K562 (cell line): ENCODE data around the gene BOLA3. TPM values are rescaled to one million over a fixed set of nuclear protein-coding genes. Genes with fewer than 3 reads are reported as not detected.
A peak's percentile ranks its signal among the peaks of the same experiment; 100 is the strongest.

Experiments used
- HDAC1 ChIP-seq, 2 experiments: fragments of 450-650 bp; IDR thresholded peaks; 2 replicates each; pipeline ENCODE4 v1.6.1; 2016 to 2017; ENCODE audit warnings: inconsistent platforms in 1 of 2, mild to moderate bottlenecking in 1 of 2, moderate library complexity in 1 of 2
- HOXB6 ChIP-seq: fragments of 250-450 bp; sonication (Bioruptor Pico); IDR thresholded peaks from 2 replicates; pipeline ENCODE4 v1.5.1; 2022; ENCODE audit warnings: mild to moderate bottlenecking, borderline replicate concordance
- MAFK ChIP-seq: IDR thresholded peaks from 2 replicates; pipeline ENCODE4 v1.6.1; 2011; ENCODE audit warnings: low read length, improper control_type of control experiment
- MTA3 ChIP-seq: fragments of 450-650 bp; formaldehyde crosslinking; IDR thresholded peaks from 2 replicates; pipeline ENCODE4 v1.6.1; 2017; ENCODE audit warnings: mild to moderate bottlenecking, borderline replicate concordance
- NCOA1 ChIP-seq: fragments of 450-650 bp; IDR thresholded peaks from 2 replicates; pipeline ENCODE4 v1.6.1; 2016; ENCODE audit warnings: low read depth
- NCOR1 ChIP-seq: fragments of 450-650 bp; IDR thresholded peaks from 2 replicates; pipeline ENCODE4 v1.6.1; 2016; ENCODE audit warnings: mild to moderate bottlenecking, moderate library complexity
- NFE2 ChIP-seq: IDR thresholded peaks from 2 replicates; pipeline ENCODE4 v1.6.1; 2014; ENCODE audit warnings: antibody characterized with exemption, low read depth
- NR1H2 ChIP-seq: sonication (generic); formaldehyde crosslinking; IDR thresholded peaks from 2 replicates; pipeline ENCODE4 v1.4.0; 2020; ENCODE audit warnings: mild to moderate bottlenecking, missing genetic modification reagents
- PHF20 ChIP-seq: fragments of 450-650 bp; IDR thresholded peaks from 2 replicates; pipeline ENCODE4 v1.6.1; 2018; ENCODE audit not compliant: partially characterized antibody
- POLR3G ChIP-seq: IDR thresholded peaks from 2 replicates; pipeline ENCODE4 v1.6.1; 2011; ENCODE audit not compliant: insufficient read length, insufficient replicate concordance; ENCODE audit errors: extremely low read depth
- SRSF7 ChIP-seq: fragments of 200-400 bp; formaldehyde crosslinking; optimal IDR thresholded peaks from 2 replicates; pipeline ENCODE3; 2017; ENCODE audit warnings: mild to moderate bottlenecking, low read depth, low read length
- ZKSCAN3 ChIP-seq: fragments of 250-450 bp; sonication (Bioruptor Pico); IDR thresholded peaks from 2 replicates; pipeline ENCODE4 v1.4.0; 2020
- ZNF175 ChIP-seq: fragments of 200-800 bp; sonication (Bioruptor generic); IDR thresholded peaks from 2 replicates; pipeline ENCODE4 v1.6.1; 2016; ENCODE audit warnings: low read depth, mild to moderate bottlenecking, missing genetic modification characterization, missing compliant biosample characterization
- polyA plus RNA-seq, 8 experiments: library from polyadenylated mRNA; depleted of rRNA in 4 of 8; stranded (reverse) in 5 of 8; unstranded in 3 of 8; fragments of >200 nt; fragmentation: Nextera tagmentation in 2 of 8; fragmentation: Illumina TruSeq in 1 of 8; extraction: Ambion mirVana in 2 of 8; extraction: Trizol in 1 of 8; gene quantifications; 2 replicates each; pipeline versions ENCODE4 v1.2.1 to v1.2.3, GENCODE V29; 2011 to 2014; ENCODE audit warnings: inconsistent platforms in 1 of 8, missing spikeins in 1 of 8
- total RNA-seq, 7 experiments: library from RNA; depleted of rRNA in 6 of 7; stranded (reverse); fragments of >200 nt in 6 of 7; fragmentation: Illumina TruSeq in 2 of 7; extraction: Trizol in 2 of 7; gene quantifications; 2 replicates each; pipeline versions ENCODE4 v1.2.1 to v1.2.3, GENCODE V29; 2011 to 2021; ENCODE audit warnings: low replicate concordance in 1 of 7
- TF ChIP-seq, protein P1 (sequence below): fragments of 450-650 bp; IDR thresholded peaks from 2 replicates; pipeline ENCODE4 v1.6.1; 2016; ENCODE audit warnings: mild to moderate bottlenecking
- TF ChIP-seq, protein P2 (sequence below), 2 experiments: fragments of 450-650 bp; IDR thresholded peaks; 2 replicates each; pipeline ENCODE4 v1.6.1; 2018; ENCODE audit warnings: mild to moderate bottlenecking in 2 of 2, low read depth in 1 of 2; ENCODE audit not compliant: partially characterized antibody in 2 of 2
- TF ChIP-seq, protein P3 (sequence below): fragments of 450-650 bp; formaldehyde crosslinking; IDR thresholded peaks from 2 replicates; pipeline ENCODE4 v1.4.0; 2022; ENCODE audit warnings: missing genetic modification characterization
- TF ChIP-seq, protein P4 (sequence below): fragments of 250-450 bp; sonication (Bioruptor Pico); IDR thresholded peaks from 2 replicates; pipeline ENCODE4 v1.8.0; 2021; ENCODE audit warnings: borderline replicate concordance, mild to moderate bottlenecking, moderate library complexity; ENCODE audit not compliant: poor library complexity, severe bottlenecking
- TF ChIP-seq, protein P5 (sequence below): fragments of 450-650 bp; formaldehyde crosslinking; IDR thresholded peaks from 2 replicates; pipeline ENCODE4 v1.4.0; 2020; ENCODE audit warnings: mild to moderate bottlenecking, mixed read lengths

Gene BOLA3
- total and polyA plus RNA-seq, 9 of the 15 experiments (the other 6 are each of a cell fraction or from before 2014, with no cell fraction given): 149 to 619 (median 255) TPM

DNA sequence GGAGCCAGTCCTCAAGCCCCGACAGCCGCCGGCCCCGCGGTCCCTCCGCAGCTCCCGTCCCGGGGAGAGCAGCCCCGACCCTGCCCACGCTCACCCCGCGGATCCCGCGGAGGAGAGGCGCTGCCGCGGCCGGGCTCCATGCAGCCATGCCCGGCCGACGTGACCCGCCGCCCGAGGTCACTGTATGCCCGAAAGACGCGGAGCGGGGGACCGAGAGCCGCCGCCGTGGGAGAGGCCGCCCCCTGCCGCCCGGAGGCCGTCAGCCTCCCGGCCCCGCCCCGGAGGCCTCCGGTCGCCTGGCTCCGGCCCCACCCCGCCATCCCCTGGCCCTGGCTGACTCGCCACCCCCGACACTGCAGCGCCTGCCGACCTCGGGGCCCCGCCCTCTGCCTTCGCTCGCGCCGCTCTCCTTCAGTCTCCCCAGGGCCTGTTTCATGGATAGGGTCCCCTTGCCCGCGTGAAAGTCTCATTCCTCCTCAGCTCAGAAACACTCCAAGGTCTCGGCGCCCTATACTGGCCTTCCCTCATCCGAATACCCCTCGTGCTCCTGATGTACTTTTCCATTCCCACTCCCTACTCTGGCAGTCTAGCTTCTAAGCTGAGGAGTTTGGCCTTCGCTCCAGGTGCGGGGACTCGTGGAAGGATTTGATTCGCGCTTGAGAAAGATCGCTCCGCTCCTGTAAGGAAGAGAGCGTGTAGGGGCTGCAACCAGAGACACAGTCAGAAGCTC, at the start of gene BOLA3 (continued):
- TF ChIP-seq, protein P1, sequence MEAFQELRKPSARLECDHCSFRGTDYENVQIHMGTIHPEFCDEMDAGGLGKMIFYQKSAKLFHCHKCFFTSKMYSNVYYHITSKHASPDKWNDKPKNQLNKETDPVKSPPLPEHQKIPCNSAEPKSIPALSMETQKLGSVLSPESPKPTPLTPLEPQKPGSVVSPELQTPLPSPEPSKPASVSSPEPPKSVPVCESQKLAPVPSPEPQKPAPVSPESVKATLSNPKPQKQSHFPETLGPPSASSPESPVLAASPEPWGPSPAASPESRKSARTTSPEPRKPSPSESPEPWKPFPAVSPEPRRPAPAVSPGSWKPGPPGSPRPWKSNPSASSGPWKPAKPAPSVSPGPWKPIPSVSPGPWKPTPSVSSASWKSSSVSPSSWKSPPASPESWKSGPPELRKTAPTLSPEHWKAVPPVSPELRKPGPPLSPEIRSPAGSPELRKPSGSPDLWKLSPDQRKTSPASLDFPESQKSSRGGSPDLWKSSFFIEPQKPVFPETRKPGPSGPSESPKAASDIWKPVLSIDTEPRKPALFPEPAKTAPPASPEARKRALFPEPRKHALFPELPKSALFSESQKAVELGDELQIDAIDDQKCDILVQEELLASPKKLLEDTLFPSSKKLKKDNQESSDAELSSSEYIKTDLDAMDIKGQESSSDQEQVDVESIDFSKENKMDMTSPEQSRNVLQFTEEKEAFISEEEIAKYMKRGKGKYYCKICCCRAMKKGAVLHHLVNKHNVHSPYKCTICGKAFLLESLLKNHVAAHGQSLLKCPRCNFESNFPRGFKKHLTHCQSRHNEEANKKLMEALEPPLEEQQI: no peak
- TF ChIP-seq HOXB6 (CRISPR knock-in tag) (no peak), PHF20 (peak; percentile 54), POLR3G (no peak), HDAC1 (IDR thresholded peaks at IDR 0.05) (peak in 1 of 2 experiments; percentile 28; a peak in 1 of 4 replicates), MAFK (no peak), ZKSCAN3 (CRISPR knock-in tag) (no peak), NCOA1 (no peak), NCOR1 (peak; percentile 44; the same call in 1 of the 2 replicates), NR1H2 (CRISPR knock-in tag) (no peak), SRSF7 (no peak), NFE2 (0 out of 2 replicates have a peak, but pooled peaks have one; percentile 2), ZNF175 (no peak), MTA3 (0 out of 2 replicates have a peak, but pooled peaks have one; percentile 57)
- TF ChIP-seq, protein P2, sequence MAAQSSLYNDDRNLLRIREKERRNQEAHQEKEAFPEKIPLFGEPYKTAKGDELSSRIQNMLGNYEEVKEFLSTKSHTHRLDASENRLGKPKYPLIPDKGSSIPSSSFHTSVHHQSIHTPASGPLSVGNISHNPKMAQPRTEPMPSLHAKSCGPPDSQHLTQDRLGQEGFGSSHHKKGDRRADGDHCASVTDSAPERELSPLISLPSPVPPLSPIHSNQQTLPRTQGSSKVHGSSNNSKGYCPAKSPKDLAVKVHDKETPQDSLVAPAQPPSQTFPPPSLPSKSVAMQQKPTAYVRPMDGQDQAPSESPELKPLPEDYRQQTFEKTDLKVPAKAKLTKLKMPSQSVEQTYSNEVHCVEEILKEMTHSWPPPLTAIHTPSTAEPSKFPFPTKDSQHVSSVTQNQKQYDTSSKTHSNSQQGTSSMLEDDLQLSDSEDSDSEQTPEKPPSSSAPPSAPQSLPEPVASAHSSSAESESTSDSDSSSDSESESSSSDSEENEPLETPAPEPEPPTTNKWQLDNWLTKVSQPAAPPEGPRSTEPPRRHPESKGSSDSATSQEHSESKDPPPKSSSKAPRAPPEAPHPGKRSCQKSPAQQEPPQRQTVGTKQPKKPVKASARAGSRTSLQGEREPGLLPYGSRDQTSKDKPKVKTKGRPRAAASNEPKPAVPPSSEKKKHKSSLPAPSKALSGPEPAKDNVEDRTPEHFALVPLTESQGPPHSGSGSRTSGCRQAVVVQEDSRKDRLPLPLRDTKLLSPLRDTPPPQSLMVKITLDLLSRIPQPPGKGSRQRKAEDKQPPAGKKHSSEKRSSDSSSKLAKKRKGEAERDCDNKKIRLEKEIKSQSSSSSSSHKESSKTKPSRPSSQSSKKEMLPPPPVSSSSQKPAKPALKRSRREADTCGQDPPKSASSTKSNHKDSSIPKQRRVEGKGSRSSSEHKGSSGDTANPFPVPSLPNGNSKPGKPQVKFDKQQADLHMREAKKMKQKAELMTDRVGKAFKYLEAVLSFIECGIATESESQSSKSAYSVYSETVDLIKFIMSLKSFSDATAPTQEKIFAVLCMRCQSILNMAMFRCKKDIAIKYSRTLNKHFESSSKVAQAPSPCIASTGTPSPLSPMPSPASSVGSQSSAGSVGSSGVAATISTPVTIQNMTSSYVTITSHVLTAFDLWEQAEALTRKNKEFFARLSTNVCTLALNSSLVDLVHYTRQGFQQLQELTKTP (IDR thresholded peaks at IDR 0.05; ENCODE audit: low read depth in 1 of 2, partially characterized antibody in 2 of 2): peak in 1 of 2 experiments; percentile 39
- TF ChIP-seq, protein P3, sequence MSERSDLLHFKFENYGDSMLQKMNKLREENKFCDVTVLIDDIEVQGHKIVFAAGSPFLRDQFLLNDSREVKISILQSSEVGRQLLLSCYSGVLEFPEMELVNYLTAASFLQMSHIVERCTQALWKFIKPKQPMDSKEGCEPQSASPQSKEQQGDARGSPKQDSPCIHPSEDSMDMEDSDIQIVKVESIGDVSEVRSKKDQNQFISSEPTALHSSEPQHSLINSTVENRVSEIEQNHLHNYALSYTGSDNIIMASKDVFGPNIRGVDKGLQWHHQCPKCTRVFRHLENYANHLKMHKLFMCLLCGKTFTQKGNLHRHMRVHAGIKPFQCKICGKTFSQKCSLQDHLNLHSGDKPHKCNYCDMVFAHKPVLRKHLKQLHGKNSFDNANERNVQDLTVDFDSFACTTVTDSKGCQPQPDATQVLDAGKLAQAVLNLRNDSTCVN (CRISPR knock-in tag): no peak
- TF ChIP-seq, protein P4, sequence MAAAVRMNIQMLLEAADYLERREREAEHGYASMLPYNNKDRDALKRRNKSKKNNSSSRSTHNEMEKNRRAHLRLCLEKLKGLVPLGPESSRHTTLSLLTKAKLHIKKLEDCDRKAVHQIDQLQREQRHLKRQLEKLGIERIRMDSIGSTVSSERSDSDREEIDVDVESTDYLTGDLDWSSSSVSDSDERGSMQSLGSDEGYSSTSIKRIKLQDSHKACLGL: peak; percentile 53
- TF ChIP-seq, protein P5, sequence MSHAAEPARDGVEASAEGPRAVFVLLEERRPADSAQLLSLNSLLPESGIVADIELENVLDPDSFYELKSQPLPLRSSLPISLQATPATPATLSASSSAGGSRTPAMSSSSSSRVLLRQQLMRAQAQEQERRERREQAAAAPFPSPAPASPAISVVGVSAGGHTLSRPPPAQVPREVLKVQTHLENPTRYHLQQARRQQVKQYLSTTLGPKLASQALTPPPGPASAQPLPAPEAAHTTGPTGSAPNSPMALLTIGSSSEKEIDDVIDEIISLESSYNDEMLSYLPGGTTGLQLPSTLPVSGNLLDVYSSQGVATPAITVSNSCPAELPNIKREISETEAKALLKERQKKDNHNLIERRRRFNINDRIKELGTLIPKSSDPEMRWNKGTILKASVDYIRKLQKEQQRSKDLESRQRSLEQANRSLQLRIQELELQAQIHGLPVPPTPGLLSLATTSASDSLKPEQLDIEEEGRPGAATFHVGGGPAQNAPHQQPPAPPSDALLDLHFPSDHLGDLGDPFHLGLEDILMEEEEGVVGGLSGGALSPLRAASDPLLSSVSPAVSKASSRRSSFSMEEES (CRISPR knock-in tag): no peak
